Trophoblast cell (in vitro differentiated cells and primary cell): ENCODE measurements around the gene DENND1A.
A peak's percentile ranks its signal among the peaks of the same experiment; 100 is the strongest.

ENCODE experiments used
- DNase-seq, 2 donors: peaks; one replicate each; pipeline ENCODE4 v3.0.0-alpha.2; 2016
- H2AFZ ChIP-seq: 2 replicates; pipeline ENCODE4 v1.6.1; 2013; ENCODE audit warnings: low read length, moderate library complexity, mild to moderate bottlenecking; ENCODE audit not compliant: insufficient read depth, poor library complexity
- H2AK5ac ChIP-seq: 2 replicates; pipeline ENCODE4 v1.6.1; 2013; ENCODE audit warnings: mild to moderate bottlenecking, low read length
- H2BK120ac ChIP-seq: 2 replicates; pipeline ENCODE4 v1.6.1; 2013; ENCODE audit warnings: low read length, mild to moderate bottlenecking, moderate library complexity; ENCODE audit not compliant: insufficient read depth, poor library complexity
- H2BK12ac ChIP-seq: 2 replicates; pipeline ENCODE4 v1.6.1; 2013; ENCODE audit warnings: mild to moderate bottlenecking, low read length, moderate library complexity
- H2BK5ac ChIP-seq: 2 replicates; pipeline ENCODE4 v1.6.1; 2013; ENCODE audit warnings: low read length, low read depth, moderate library complexity, mild to moderate bottlenecking; ENCODE audit not compliant: poor library complexity
- H3K14ac ChIP-seq: 2 replicates; pipeline ENCODE4 v1.6.1; 2013; ENCODE audit warnings: mild to moderate bottlenecking, low read length
- H3K18ac ChIP-seq: 2 replicates; pipeline ENCODE4 v1.6.1; 2013; ENCODE audit warnings: mild to moderate bottlenecking, low read length
- H3K23ac ChIP-seq: 2 replicates; pipeline ENCODE4 v1.6.1; 2013; ENCODE audit warnings: low read length
- H3K27ac ChIP-seq: 2 replicates; pipeline ENCODE4 v1.5.1; 2013; ENCODE audit warnings: low read depth, mild to moderate bottlenecking, inconsistent platforms, low read length, moderate library complexity
- H3K27me3 ChIP-seq: 2 replicates; pipeline ENCODE4 v1.6.1; 2013; ENCODE audit warnings: inconsistent platforms, mild to moderate bottlenecking, low read length, moderate library complexity; ENCODE audit not compliant: insufficient read depth
- H3K36me3 ChIP-seq, 2 experiments: 1 replicate in 1 of 2; 2 replicates in 1 of 2; pipeline ENCODE4 v1.6.1; 2013; ENCODE audit warnings: low read length in 2 of 2, mild to moderate bottlenecking in 2 of 2, moderate library complexity in 1 of 2; ENCODE audit not compliant: insufficient read depth in 2 of 2, control insufficient read depth in 1 of 2
- H3K4ac ChIP-seq: 2 replicates; pipeline ENCODE4 v1.6.1; 2013; ENCODE audit warnings: low read depth, mild to moderate bottlenecking, low read length, moderate library complexity
- H3K4me1 ChIP-seq, 2 experiments: 1 replicate in 1 of 2; 2 replicates in 1 of 2; pipeline ENCODE4 v1.6.1; 2013; ENCODE audit warnings: low read length in 2 of 2, mild to moderate bottlenecking in 2 of 2, moderate library complexity in 1 of 2; ENCODE audit not compliant: insufficient read depth in 2 of 2, control insufficient read depth in 1 of 2
- H3K4me2 ChIP-seq: 2 replicates; pipeline ENCODE4 v1.6.1; 2013; ENCODE audit warnings: inconsistent platforms, mild to moderate bottlenecking, low read length, moderate library complexity
- H3K4me3 ChIP-seq: 2 replicates; pipeline ENCODE4 v1.5.1; 2013; ENCODE audit warnings: mild to moderate bottlenecking, low read depth, low read length, inconsistent platforms
- H3K79me1 ChIP-seq: one replicate; pipeline ENCODE4 v1.6.1; 2013; ENCODE audit warnings: low read length
- H3K79me2 ChIP-seq: 2 replicates; pipeline ENCODE4 v1.6.1; 2013; ENCODE audit warnings: low read length, mild to moderate bottlenecking; ENCODE audit not compliant: control insufficient read depth, insufficient read depth, poor library complexity
- H3K9ac ChIP-seq: 2 replicates; pipeline ENCODE4 v1.6.1; 2013; ENCODE audit warnings: mild to moderate bottlenecking, low read length
- H3K9me3 ChIP-seq: 2 replicates; pipeline ENCODE4 v1.6.1; 2013; ENCODE audit warnings: low read depth, mild to moderate bottlenecking, control low read depth, inconsistent platforms, low read length; ENCODE audit not compliant: insufficient read depth
- H4K12ac ChIP-seq: 2 replicates; pipeline ENCODE4 v1.6.1; 2013; ENCODE audit warnings: low read depth, mild to moderate bottlenecking, low read length, moderate library complexity
- H4K8ac ChIP-seq: 2 replicates; pipeline ENCODE4 v1.6.1; 2013; ENCODE audit warnings: low read depth, mild to moderate bottlenecking, low read length, moderate library complexity
- H4K91ac ChIP-seq: one replicate; pipeline ENCODE4 v1.6.1; 2013; ENCODE audit warnings: low read depth, mild to moderate bottlenecking, low read length, moderate library complexity
- WGBS: extraction: QIAGEN DNeasy Blood & Tissue Kit; methylation state at CpG from one replicate; pipeline ENCODE4 v1.1.7; 2013; ENCODE audit warnings: missing lambda C conversion rate; ENCODE audit not compliant: insufficient read length, insufficient coverage; ENCODE audit errors: extremely low coverage; 5-methylcytosine and 5-hydroxymethylcytosine counted together

Gene DENND1A

GRCh38 chr9:123834889-123835562 is 94.9 kb downstream of the DENND1A start:
- no CpG with 5 or more reads among the region's 7 CpGs for WGBS
- DNase-seq: peak; percentile 2 to 63
- Histone ChIP-seq H3K9me3 (peaks cover 2% of the 10 kb centered on the region), H4K12ac (no peak overlapping the region), H3K18ac (no peak overlapping the region), H2BK5ac (no peak overlapping the region), H3K27me3 (no peaks in the 10 kb centered on the region), H4K8ac (no peak overlapping the region), H3K4me3 (no peak overlapping the region), H3K36me3 (no peaks in the 10 kb centered on the region), H3K79me1 (no peaks in the 10 kb centered on the region), H2AK5ac (no peak overlapping the region), H3K79me2 (no peaks in the 10 kb centered on the region), H4K91ac (no peak overlapping the region), H3K27ac (no peak overlapping the region), H2BK12ac (no peak overlapping the region), H3K4me2 (no peak overlapping the region), H3K9ac (no peak overlapping the region), H2AFZ (no peak overlapping the region), H3K4ac (no peak overlapping the region), H3K14ac (no peak overlapping the region), H2BK120ac (no peak overlapping the region), H3K23ac (no peak overlapping the region), H3K4me1 (no peaks in the 10 kb centered on the region)

GRCh38 chr9:123834218-123834888 is 95.6 kb downstream of the DENND1A start:
- H4K91ac ChIP-seq: no peak overlapping the region
- H4K12ac ChIP-seq: no peak overlapping the region
- no peak overlapping the region for H3K4ac ChIP-seq
- no peak overlapping the region for H2BK5ac ChIP-seq
- H2AFZ ChIP-seq: no peak overlapping the region
- H3K27ac ChIP-seq: no peak overlapping the region
- H2AK5ac ChIP-seq: no peak overlapping the region
- peak in 1 of 2 donors; percentile 14 for DNase-seq
- no peak overlapping the region for H2BK12ac ChIP-seq
- H3K23ac ChIP-seq: no peak overlapping the region
- no peaks in the 10 kb centered on the region for H3K36me3 ChIP-seq
- peaks cover 2% of the 10 kb centered on the region for H3K9me3 ChIP-seq
- no peak overlapping the region for H3K18ac ChIP-seq
- H3K4me3 ChIP-seq: no peak overlapping the region
- H3K79me1 ChIP-seq: no peaks in the 10 kb centered on the region
- no peaks in the 10 kb centered on the region for H3K27me3 ChIP-seq
- no peaks in the 10 kb centered on the region for H3K4me1 ChIP-seq
- H3K4me2 ChIP-seq: no peak overlapping the region
- no peak overlapping the region for H3K9ac ChIP-seq
- no peak overlapping the region for H4K8ac ChIP-seq
- H3K79me2 ChIP-seq: no peaks in the 10 kb centered on the region
- no peak overlapping the region for H3K14ac ChIP-seq
- no peak overlapping the region for H2BK120ac ChIP-seq
- no CpG with 5 or more reads among the region's 7 CpGs for WGBS

- H3K36me3 ChIP-seq: no peaks in the 10 kb centered on the region
- H3K79me1 ChIP-seq: no peaks in the 10 kb centered on the region
- no peak overlapping the region for H2BK5ac ChIP-seq
- no peak overlapping the region for H4K8ac ChIP-seq
- no CpG with 5 or more reads among the region's 8 CpGs for WGBS
- H3K4me1 ChIP-seq: no peaks in the 10 kb centered on the region
- no peak overlapping the region for H2AFZ ChIP-seq
- no peak overlapping the region for H3K4me3 ChIP-seq
- no peak overlapping the region for H3K4me2 ChIP-seq
- peaks cover 2% of the 10 kb centered on the region for H3K9me3 ChIP-seq
- no peak overlapping the region for H3K27ac ChIP-seq
- no peak overlapping the region for H3K23ac ChIP-seq
- H4K91ac ChIP-seq: no peak overlapping the region
- peak in 1 of 2 donors; percentile 2 for DNase-seq
- H3K9ac ChIP-seq: no peak overlapping the region
- no peak overlapping the region for H2BK120ac ChIP-seq
- no peaks in the 10 kb centered on the region for H3K79me2 ChIP-seq
- H2AK5ac ChIP-seq: no peak overlapping the region
- H3K27me3 ChIP-seq: no peaks in the 10 kb centered on the region
- H2BK12ac ChIP-seq: no peak overlapping the region
- no peak overlapping the region for H3K18ac ChIP-seq
- H4K12ac ChIP-seq: no peak overlapping the region
- H3K14ac ChIP-seq: no peak overlapping the region
- no peak overlapping the region for H3K4ac ChIP-seq
These were observed 96.9 kb downstream of the DENND1A start for GRCh38 chr9:123832858-123833650.

- Histone ChIP-seq H2AFZ (no peak overlapping the region), H2BK5ac (no peak overlapping the region), H3K36me3 (no peaks in the 10 kb centered on the region), H2BK120ac (no peak overlapping the region), H3K79me2 (no peaks in the 10 kb centered on the region), H4K8ac (no peak overlapping the region), H3K9me3 (peaks cover 2% of the 10 kb centered on the region), H2AK5ac (no peak overlapping the region), H3K27ac (no peak overlapping the region), H3K4ac (no peak overlapping the region), H3K9ac (no peak overlapping the region), H3K27me3 (no peaks in the 10 kb centered on the region), H3K4me2 (no peak overlapping the region), H3K4me3 (no peak overlapping the region), H3K79me1 (no peaks in the 10 kb centered on the region), H3K14ac (no peak overlapping the region), H3K18ac (no peak overlapping the region), H3K23ac (no peak overlapping the region), H4K91ac (no peak overlapping the region), H3K4me1 (no peaks in the 10 kb centered on the region), H4K12ac (no peak overlapping the region), H2BK12ac (no peak overlapping the region)
- no peak for DNase-seq
These were observed 97.8 kb downstream of the DENND1A start for GRCh38 chr9:123832176-123832575.
